Smooth muscle cell (in vitro differentiated cells): ENCODE data around the gene KHDRBS1. TPM values are rescaled to one million over a fixed set of nuclear protein-coding genes. Genes with fewer than 3 reads are reported as not detected.
A peak's percentile ranks its signal among the peaks of the same experiment; 100 is the strongest.

Source experiments
- DNase-seq: peaks from one replicate; lab custom pipeline; 2025; ENCODE audit not compliant: unreplicated experiment; lab: John Stamatoyannopoulos, UW
- H2AFZ ChIP-seq: fragments of 200-600 bp; sonication (generic); 2 replicates; pipeline ENCODE4 v1.6.0; 2016; ENCODE audit warnings: antibody characterized with exemption, low read depth, mild to moderate bottlenecking
- H3F3A ChIP-seq: fragments of 200-600 bp; sonication (generic); 2 replicates; pipeline ENCODE4 v1.6.0; 2017; ENCODE audit warnings: antibody characterized with exemption, low read depth
- H3K27ac ChIP-seq: fragments of 200-600 bp; sonication (generic); 2 replicates; pipeline ENCODE4 v1.5.1; 2016; ENCODE audit warnings: low read depth, mild to moderate bottlenecking
- H3K27me3 ChIP-seq: fragments of 200-600 bp; sonication (generic); 2 replicates; pipeline ENCODE4 v1.6.1; 2016; ENCODE audit warnings: low read depth, mild to moderate bottlenecking
- H3K36me3 ChIP-seq: fragments of 200-600 bp; sonication (generic); 2 replicates; pipeline ENCODE4 v1.5.1; 2016; ENCODE audit warnings: low read depth
- H3K4me1 ChIP-seq: fragments of 200-600 bp; sonication (generic); 2 replicates; pipeline ENCODE4 v1.5.1; 2016; ENCODE audit warnings: low read depth
- H3K4me2 ChIP-seq: fragments of 200-600 bp; sonication (generic); 2 replicates; pipeline ENCODE4 v1.6.0; 2016; ENCODE audit warnings: mild to moderate bottlenecking
- H3K4me3 ChIP-seq: fragments of 200-600 bp; sonication (generic); 2 replicates; pipeline ENCODE4 v1.5.1; 2016; ENCODE audit warnings: mild to moderate bottlenecking
- H3K79me2 ChIP-seq: fragments of 200-600 bp; sonication (generic); 2 replicates; pipeline ENCODE4 v1.6.0; 2016; ENCODE audit warnings: low read depth, mild to moderate bottlenecking
- H3K9ac ChIP-seq: fragments of 200-600 bp; sonication (generic); 2 replicates; pipeline ENCODE4 v1.6.0; 2016; ENCODE audit warnings: low read depth
- H3K9me3 ChIP-seq: fragments of 200-600 bp; sonication (generic); replicated peaks from 2 replicates; pipeline ENCODE4 v1.5.1; 2016; ENCODE audit warnings: low read depth
- H4K20me1 ChIP-seq: fragments of 200-600 bp; sonication (generic); 2 replicates; pipeline ENCODE4 v1.6.0; 2016; ENCODE audit warnings: low read depth
- CTCF ChIP-seq: fragments of 200-600 bp; sonication (generic); IDR thresholded peaks from 2 replicates; pipeline ENCODE4 v1.5.1; 2017; ENCODE audit warnings: borderline replicate concordance, mild to moderate bottlenecking, antibody characterized with exemption; ENCODE audit not compliant: insufficient read depth, poor library complexity, severe bottlenecking
- WGBS: methylation state at CpG from one replicate; pipeline ENCODE4 v1.1.7; 2016; ENCODE audit warnings: low lambda C conversion rate; 5-methylcytosine and 5-hydroxymethylcytosine counted together
- polyA plus RNA-seq: library from polyadenylated mRNA; unstranded; fragments of >200 nt; fragmentation: Nextera tagmentation; extraction: Ambion mirVana; gene quantifications from 2 replicates; pipeline ENCODE4 v1.2.1, GENCODE V29; 2016
- total RNA-seq: library from RNA; depleted of rRNA; stranded (reverse); fragments of >200 nt; gene quantifications from 2 replicates; pipeline ENCODE4 v1.2.3, GENCODE V29; 2014

Gene KHDRBS1
- total and polyA plus RNA-seq, 2 experiments from 2014 or later, result 80.4 to 85.0 TPM

- H3K4me2 ChIP-seq, result no peak overlapping the region
- DNase-seq, result no peak
- no peak for TF ChIP-seq CTCF
- no peak overlapping the region for H2AFZ ChIP-seq
- H3K79me2 ChIP-seq, result peaks cover 48% of the 10 kb centered on the region
- H3K27me3 ChIP-seq, result no peaks in the 10 kb centered on the region
- peaks cover 31% of the 10 kb centered on the region for H3F3A ChIP-seq
- H3K4me1 ChIP-seq, result no peaks in the 10 kb centered on the region
- no peak overlapping the region for H3K27ac ChIP-seq
- peaks cover 99% of the 10 kb centered on the region for H4K20me1 ChIP-seq
- H3K4me3 ChIP-seq, result no peak overlapping the region
- WGBS, result 96% methylated on average over 1 of the region's 1 CpG
- no peak overlapping the region for H3K9ac ChIP-seq
- H3K9me3 ChIP-seq, result no peaks in the 10 kb centered on the region
- peaks cover 36% of the 10 kb centered on the region for H3K36me3 ChIP-seq
Measured at GRCh38 chr1:32051706-32052105, 38.0 kb downstream of the KHDRBS1 start.

GRCh38 chr1:32052887-32053286, 39.2 kb downstream of the KHDRBS1 start:
- Histone ChIP-seq H3K4me2 (no peak overlapping the region), H2AFZ (no peak overlapping the region), H3K4me3 (no peak overlapping the region), H3K9me3 (no peaks in the 10 kb centered on the region), H3K27me3 (no peaks in the 10 kb centered on the region), H3F3A (peaks cover 31% of the 10 kb centered on the region), H3K27ac (peak overlapping the region; percentile 13), H3K9ac (no peak overlapping the region), H3K4me1 (no peaks in the 10 kb centered on the region), H3K79me2 (peaks cover 53% of the 10 kb centered on the region), H3K36me3 (peaks cover 27% of the 10 kb centered on the region), H4K20me1 (peaks cover 95% of the 10 kb centered on the region)
- no peak for TF ChIP-seq CTCF
- DNase-seq, result no peak
- WGBS, result 94% methylated on average over 4 of the region's 4 CpGs

GRCh38 chr1:32055416-32055815, 41.7 kb downstream of the KHDRBS1 start:
- Histone ChIP-seq H4K20me1 (peaks cover 94% of the 10 kb centered on the region), H3K36me3 (peaks cover 16% of the 10 kb centered on the region), H2AFZ (no peak overlapping the region), H3K27me3 (no peaks in the 10 kb centered on the region), H3K27ac (no peak overlapping the region), H3F3A (peaks cover 32% of the 10 kb centered on the region), H3K9me3 (no peaks in the 10 kb centered on the region), H3K79me2 (peaks cover 37% of the 10 kb centered on the region), H3K4me2 (no peak overlapping the region), H3K9ac (no peak overlapping the region), H3K4me3 (no peak overlapping the region), H3K4me1 (no peaks in the 10 kb centered on the region)
- 100% methylated on average over 5 of the region's 5 CpGs for WGBS
- TF ChIP-seq CTCF, result no peak
- DNase-seq, result no peak

- Histone ChIP-seq H3K4me1 (no peaks in the 10 kb centered on the region), H3K4me3 (no peak overlapping the region), H3K27me3 (no peaks in the 10 kb centered on the region), H3K36me3 (peaks cover 12% of the 10 kb centered on the region), H3K9me3 (no peaks in the 10 kb centered on the region), H3K9ac (no peak overlapping the region), H4K20me1 (peaks cover 93% of the 10 kb centered on the region), H3F3A (peaks cover 33% of the 10 kb centered on the region), H2AFZ (no peak overlapping the region), H3K27ac (no peak overlapping the region), H3K4me2 (no peak overlapping the region), H3K79me2 (peaks cover 31% of the 10 kb centered on the region)
- WGBS, result 98% methylated on average over 1 of the region's 1 CpG
- no peak for TF ChIP-seq CTCF
- DNase-seq, result no peak
Measured at GRCh38 chr1:32056598-32056997, 42.9 kb downstream of the KHDRBS1 start.
